H1 (cell line): Measurements from ENCODE around the gene CRACDL. TPM values are rescaled to one million over a fixed set of nuclear protein-coding genes. Genes with fewer than 3 reads are reported as not detected.

ENCODE experiments used
- CTCF ChIA-PET: fragments of 300-600 bp; sonication (Branson Sonifier 250); formaldehyde crosslinking; loops from one replicate; lab custom pipeline; 2021; ENCODE audit not compliant: partially characterized antibody; lab: Charles Lee
- POLR2A ChIA-PET: fragments of 300-600 bp; sonication (Branson Sonifier 250); formaldehyde crosslinking; loops from one replicate; lab custom pipeline; 2021; ENCODE audit warnings: inconsistent platforms; ENCODE audit not compliant: partially characterized antibody; lab: Charles Lee
- DNase-seq, 2 experiments: peaks; one replicate each; pipeline versions ENCODE4 v3.0.0 to v3.0.0-alpha.2; 2010 to 2022; ENCODE audit warnings: low spot score in 2 of 2, low read depth in 1 of 2, mixed read lengths in 1 of 2
- FAIRE-seq: peaks from 2 replicates; lab custom pipeline; 2011; peaks lifted over from hg19 to GRCh38; lab: Jason Lieb, UNC
- H2AFZ ChIP-seq: 2 replicates; pipeline ENCODE4 v1.8.1; 2012; ENCODE audit warnings: low read length, inconsistent platforms
- H2AK5ac ChIP-seq: 2 replicates; pipeline ENCODE4 v1.6.1; 2013; ENCODE audit warnings: low read depth, low read length
- H2BK120ac ChIP-seq: replicated peaks from 2 replicates; pipeline ENCODE3; 2013; ENCODE audit warnings: low read depth, low read length, inconsistent platforms
- H2BK12ac ChIP-seq: 2 replicates; pipeline ENCODE4 v1.6.1; 2013; ENCODE audit warnings: low read depth, low read length
- H2BK15ac ChIP-seq: 2 replicates; pipeline ENCODE4 v1.6.1; 2013; ENCODE audit warnings: low read length
- H2BK20ac ChIP-seq: 2 replicates; pipeline ENCODE4 v1.6.1; 2013; ENCODE audit warnings: low read length
- H2BK5ac ChIP-seq: 2 replicates; pipeline ENCODE4 v1.6.1; 2013; ENCODE audit warnings: low read depth, low read length
- H3K14ac ChIP-seq: 2 replicates; pipeline ENCODE4 v1.6.1; 2013; ENCODE audit warnings: inconsistent platforms; ENCODE audit not compliant: insufficient read length
- H3K18ac ChIP-seq: 2 replicates; pipeline ENCODE4 v1.6.1; 2013; ENCODE audit warnings: low read length; ENCODE audit errors: extremely low read depth
- H3K23ac ChIP-seq: 2 replicates; pipeline ENCODE4 v1.6.1; 2013; ENCODE audit warnings: inconsistent platforms; ENCODE audit not compliant: insufficient read length
- H3K23me2 ChIP-seq: 2 replicates; pipeline ENCODE4 v1.6.1; 2013; ENCODE audit warnings: low read depth, low read length
- H3K27ac ChIP-seq: 2 replicates; pipeline ENCODE4 v1.6.1; 2011; ENCODE audit warnings: low read depth, low read length, inconsistent platforms
- H3K27me3 ChIP-seq, 4 experiments: replicated peaks in 1 of 4; 1 replicate in 1 of 4; 2 replicates in 3 of 4; pipeline versions ENCODE4 v1.6.1 to v1.8.1; 2011 to 2013; ENCODE audit warnings: low read length in 3 of 4, mild to moderate bottlenecking in 3 of 4, inconsistent platforms in 2 of 4, mixed read lengths in 2 of 4, moderate library complexity in 1 of 4; ENCODE audit not compliant: control insufficient read depth in 3 of 4, insufficient read depth in 3 of 4; ENCODE audit errors: extremely low read depth in 1 of 4
- H3K36me3 ChIP-seq, 4 experiments: 2 replicates each; pipeline versions ENCODE4 v1.6.1 to v1.8.1; 2011 to 2013; ENCODE audit warnings: mild to moderate bottlenecking in 4 of 4, low read length in 3 of 4, moderate library complexity in 2 of 4, control low read depth in 1 of 4, inconsistent platforms in 1 of 4; ENCODE audit not compliant: insufficient read depth in 4 of 4, control insufficient read depth in 2 of 4
- H3K4ac ChIP-seq: replicated peaks from 2 replicates; pipeline ENCODE3; 2013; ENCODE audit warnings: low read length, low read depth, mixed read lengths, inconsistent platforms; ENCODE audit not compliant: insufficient read length
- H3K4me1 ChIP-seq, 4 experiments: replicated peaks in 1 of 4; 1 replicate in 1 of 4; 2 replicates in 3 of 4; pipeline versions ENCODE4 v1.6.1 to v1.8.1; 2011 to 2013; ENCODE audit warnings: low read length in 3 of 4, inconsistent platforms in 2 of 4, mixed read lengths in 1 of 4; ENCODE audit not compliant: insufficient read depth in 4 of 4, control insufficient read depth in 3 of 4
- H3K4me2 ChIP-seq, 2 experiments: 2 replicates each; pipeline versions ENCODE4 v1.6.1 to v1.8.1; 2011 to 2013; ENCODE audit warnings: low read depth in 2 of 2, low read length in 2 of 2, control low read depth in 1 of 2, inconsistent platforms in 1 of 2, mild to moderate bottlenecking in 1 of 2; ENCODE audit not compliant: insufficient read depth in 1 of 2
- H3K4me3 ChIP-seq, 4 experiments: fragments of 200-600, 300-600 bp in 1 of 4; sonication (generic), shearing (Covaris generic), sonication (Bioruptor Twin) in 1 of 4; 2 replicates each; pipeline versions ENCODE4 v1.5.1 to v1.8.1; 2011 to 2016; ENCODE audit warnings: low read length in 4 of 4, low read depth in 3 of 4, control low read depth in 2 of 4, inconsistent platforms in 2 of 4, mild to moderate bottlenecking in 2 of 4, mixed read lengths in 1 of 4, moderate library complexity in 1 of 4; ENCODE audit not compliant: insufficient read depth in 2 of 4; ENCODE audit errors: extremely low read depth in 1 of 4
- H3K56ac ChIP-seq: replicated peaks from 2 replicates; pipeline ENCODE3; 2013; ENCODE audit warnings: low read depth, mild to moderate bottlenecking, mixed read lengths, low read length, inconsistent platforms; ENCODE audit not compliant: insufficient read length
- H3K79me1 ChIP-seq: 2 replicates; pipeline ENCODE4 v1.6.1; 2013; ENCODE audit warnings: low read depth, low read length, control low read depth
- H3K79me2 ChIP-seq, 2 experiments: 2 replicates each; pipeline versions ENCODE4 v1.6.1 to v1.8.1; 2012 to 2013; ENCODE audit warnings: low read length in 2 of 2, mild to moderate bottlenecking in 2 of 2, inconsistent platforms in 1 of 2; ENCODE audit not compliant: insufficient read depth in 2 of 2, control insufficient read depth in 1 of 2
- H3K9ac ChIP-seq, 4 experiments: replicated peaks in 1 of 4; 1 replicate in 1 of 4; 2 replicates in 3 of 4; pipeline versions ENCODE4 v1.6.1 to v1.8.1; 2011 to 2013; ENCODE audit warnings: low read depth in 3 of 4, low read length in 3 of 4, control low read depth in 2 of 4, mild to moderate bottlenecking in 2 of 4, moderate library complexity in 2 of 4, inconsistent platforms in 1 of 4; ENCODE audit errors: extremely low read depth in 1 of 4
- H3K9me3 ChIP-seq, 2 experiments: 2 replicates each; pipeline versions ENCODE4 v1.6.1 to v1.8.1; 2012 to 2013; ENCODE audit warnings: mild to moderate bottlenecking in 2 of 2, moderate library complexity in 2 of 2, control low read depth in 1 of 2, inconsistent platforms in 1 of 2, low read depth in 1 of 2, low read length in 1 of 2, mixed read lengths in 1 of 2; ENCODE audit not compliant: insufficient read depth in 2 of 2
- H4K20me1 ChIP-seq, 2 experiments: replicated peaks in 1 of 2; 2 replicates each; pipeline versions ENCODE3 to v1.8.1; 2011 to 2013; ENCODE audit warnings: inconsistent platforms in 2 of 2, low read length in 2 of 2, mild to moderate bottlenecking in 1 of 2; ENCODE audit not compliant: insufficient read depth in 2 of 2, control insufficient read depth in 1 of 2
- H4K5ac ChIP-seq: 2 replicates; pipeline ENCODE4 v1.6.1; 2013; ENCODE audit warnings: low read length, low read depth, mixed read lengths, inconsistent platforms; ENCODE audit not compliant: insufficient read length
- H4K8ac ChIP-seq: 2 replicates; pipeline ENCODE4 v1.8.0; 2013; ENCODE audit warnings: mild to moderate bottlenecking, moderate library complexity, low read length, inconsistent platforms; ENCODE audit not compliant: insufficient read depth; ENCODE audit errors: extremely low read depth
- H4K91ac ChIP-seq: replicated peaks from 2 replicates; pipeline ENCODE3; 2013; ENCODE audit warnings: low read length, mixed read lengths, inconsistent platforms; ENCODE audit not compliant: insufficient read length
- WGBS, 2 experiments: shearing (Covaris generic) in 1 of 2; methylation state at CpG; one replicate each; pipeline versions ENCODE4 v1.1.6 to v1.1.7; 2013 to 2015; ENCODE audit warnings: low lambda C conversion rate in 2 of 2, mixed read lengths in 2 of 2, inconsistent platforms in 1 of 2, low coverage in 1 of 2, missing lambda C conversion rate in 1 of 2; ENCODE audit not compliant: insufficient replicate concordance in 2 of 2, insufficient coverage in 1 of 2, insufficient read length in 1 of 2; ENCODE audit errors: extremely low coverage in 1 of 2, missing lambda C conversion rate in 1 of 2; 5-methylcytosine and 5-hydroxymethylcytosine counted together
- polyA plus RNA-seq, 7 experiments: library from polyadenylated mRNA; depleted of rRNA in 3 of 7; stranded (reverse) in 5 of 7; unstranded in 2 of 7; fragments of >200 nt in 5 of 7; fragments of 200-250 nt in 2 of 7; gene quantifications; 1 replicate in 5 of 7; 2 replicates in 1 of 7; 4 replicates in 1 of 7; pipeline versions ENCODE4 v1.2.1 to v1.2.3, GENCODE V29; 2011 to 2013; ENCODE audit warnings: missing spikeins in 2 of 7, mixed read lengths in 2 of 7
- total RNA-seq: library from RNA; stranded (reverse); fragmentation: NEBNext Ultra II Directional; extraction: Animal tissue kit (Norgen Biotek cat#: 25700); gene quantifications from 2 replicates; pipeline ENCODE4 v1.2.1, GENCODE V29; 2021

The CRACDL gene
- total and polyA plus RNA-seq, 2 of the 8 experiments (the other 6 are each of a cell fraction or from before 2014, with no cell fraction given), result 0.07 to 0.38 TPM

GRCh38 chr2:98763209-98763951 lies 172.6 kb downstream of the CRACDL start:
- Histone ChIP-seq H2BK120ac (no peak overlapping the region), H4K8ac (no peak overlapping the region), H3K23me2 (no peaks in the 10 kb centered on the region), H3K56ac (no peak overlapping the region), H3K4me3 (no peak overlapping the region), H3K36me3 (no peaks in the 10 kb centered on the region), H2BK12ac (no peak overlapping the region), H3K27ac (no peak overlapping the region), H3K9ac (no peak overlapping the region), H3K14ac (no peak overlapping the region), H2AFZ (no peak overlapping the region), H3K4me1 (no peaks in the 10 kb centered on the region), H3K27me3 (no peaks in the 10 kb centered on the region), H3K79me2 (no peaks in the 10 kb centered on the region), H4K91ac (no peak overlapping the region), H2BK5ac (no peak overlapping the region), H4K5ac (no peak overlapping the region), H2AK5ac (no peak overlapping the region), H3K4me2 (no peak overlapping the region), H3K23ac (no peak overlapping the region), H3K79me1 (no peaks in the 10 kb centered on the region), H4K20me1 (no peaks in the 10 kb centered on the region), H2BK15ac (no peak overlapping the region), H3K18ac (no peak overlapping the region), H3K4ac (no peak overlapping the region), H3K9me3 (no peaks in the 10 kb centered on the region), H2BK20ac (no peak overlapping the region)
- POLR2A ChIA-PET, result no interaction called here
- FAIRE-seq (no peak), DNase-seq (no peak)
- CTCF ChIA-PET, result no interaction called here
- 89% methylated on average over 6 of the region's 6 CpGs; no CpG with 5 or more reads in 1 of the 2 experiments for WGBS, 2 experiments
